Left renal cortex interstitium (tissue), 4 donors: ENCODE data around the gene COG6. TPM values are rescaled to one million over a fixed set of nuclear protein-coding genes. Genes with fewer than 3 reads are reported as not detected.

Experiments
- DNase-seq, 4 donors: peaks; one replicate each; pipeline ENCODE4 v3.0.0-alpha.2; 2013; ENCODE audit warnings: low read depth in 4 of 4, low spot score in 2 of 4, missing footprints in 1 of 4
- polyA plus RNA-seq, 4 donors: library from polyadenylated mRNA; unstranded; fragments of 120-200 nt; gene quantifications; one replicate each; pipeline ENCODE4 v1.2.1, GENCODE V29; 2013; ENCODE audit not compliant: insufficient read length in 4 of 4

COG6 gene
- polyA plus RNA-seq, 4 donors, result 31.1 to 35.9 (median 34.8) TPM

DNA sequence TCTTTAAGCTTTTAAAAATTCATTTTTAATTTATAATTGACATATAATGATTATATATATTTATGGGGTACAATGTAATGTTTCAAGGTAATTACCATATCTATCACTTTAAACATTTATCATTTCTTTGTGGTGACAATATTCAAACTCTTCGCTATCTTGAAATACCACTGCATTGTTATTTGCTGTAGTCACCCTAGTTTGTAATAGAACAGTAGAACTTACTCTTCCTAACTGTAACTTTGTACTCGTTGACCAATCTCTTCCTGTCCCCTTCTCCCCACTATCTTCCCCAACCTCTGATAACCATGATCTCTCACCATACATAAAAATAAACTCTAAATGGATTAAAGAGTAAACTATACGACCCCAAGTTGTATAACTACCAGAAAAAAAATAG lies 20.4 kb downstream of the COG6 start:
- DNase-seq, result no peak

GRCh38 chr13:39676315-39676876 lies 20.9 kb downstream of the COG6 start:
- DNase-seq, result peak in 2 of 4 donors; percentile 8 to 27

GRCh38 chr13:39682310-39682709 lies 26.8 kb downstream of the COG6 start:
- DNase-seq, result no peak

DNA sequence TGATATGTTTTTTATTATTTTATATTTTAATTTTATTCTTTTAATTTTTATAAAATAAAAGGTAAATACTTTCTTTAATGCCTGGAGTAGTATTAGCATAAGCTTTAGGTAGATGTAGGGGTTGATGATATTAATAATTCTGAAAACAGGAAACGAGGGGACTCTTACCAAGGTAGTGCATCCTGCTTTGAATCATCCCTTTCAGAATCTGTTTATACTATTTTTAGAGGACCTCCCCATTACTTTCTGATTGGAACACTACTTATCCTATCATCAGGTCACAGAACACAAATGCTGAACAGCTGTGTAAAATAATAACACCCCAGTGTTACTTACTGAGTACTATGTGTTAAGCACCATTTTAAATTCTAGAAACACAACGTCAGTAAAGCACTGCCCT lies 27.3 kb downstream of the COG6 start:
- no peak for DNase-seq

DNA sequence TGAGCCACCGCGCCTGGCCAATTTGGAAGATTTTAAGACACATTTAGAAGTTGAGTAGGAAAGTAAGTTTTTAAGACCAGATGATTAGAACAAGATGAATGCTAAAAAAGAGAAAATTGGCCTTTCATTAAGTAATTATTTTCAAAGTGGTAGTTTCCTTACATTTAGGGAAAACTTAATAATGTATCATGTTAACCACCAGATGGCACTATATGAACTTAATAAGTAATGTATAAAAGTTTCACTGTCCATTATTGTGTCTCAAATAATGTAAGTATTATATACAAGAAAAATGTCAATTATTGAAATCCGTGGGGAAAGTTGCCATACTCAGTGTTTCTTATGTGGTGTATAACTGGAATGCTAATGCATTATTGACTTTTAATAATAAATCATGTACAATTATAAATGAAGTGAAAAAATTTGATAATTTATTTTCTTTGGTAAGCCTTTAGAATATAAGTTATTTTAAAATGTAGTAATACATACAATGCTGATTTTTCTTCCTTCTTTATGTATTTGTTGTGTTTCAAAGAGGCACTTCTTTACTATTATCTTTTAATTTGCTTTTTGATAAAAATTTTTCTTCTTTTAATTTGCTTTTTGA lies 29.2 kb downstream of the COG6 start:
- peak in 2 of 4 donors; percentile 6 to 25 for DNase-seq

- DNase-seq, result no peak
Observed at GRCh38 chr13:39685652-39686051, 30.2 kb downstream of the COG6 start.

DNA sequence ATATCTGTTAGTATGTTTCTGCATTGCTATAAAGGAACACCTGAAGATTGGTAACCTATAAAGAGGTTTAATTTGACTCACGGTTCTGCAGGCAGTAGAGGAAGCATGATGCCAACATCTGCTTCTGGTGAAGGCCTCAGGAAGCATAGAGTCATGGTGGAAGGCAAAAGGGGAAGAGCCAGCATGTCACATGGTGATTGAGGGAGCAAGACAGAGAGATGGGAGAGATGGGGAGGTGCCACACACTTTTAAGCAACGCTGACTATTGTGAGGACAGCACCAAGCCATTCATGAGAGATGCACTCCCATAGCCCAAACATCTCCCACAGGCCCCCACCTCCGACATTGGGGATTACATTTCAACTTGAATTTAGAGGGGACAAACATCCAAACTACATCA lies 32.8 kb downstream of the COG6 start:
- no peak for DNase-seq

DNA sequence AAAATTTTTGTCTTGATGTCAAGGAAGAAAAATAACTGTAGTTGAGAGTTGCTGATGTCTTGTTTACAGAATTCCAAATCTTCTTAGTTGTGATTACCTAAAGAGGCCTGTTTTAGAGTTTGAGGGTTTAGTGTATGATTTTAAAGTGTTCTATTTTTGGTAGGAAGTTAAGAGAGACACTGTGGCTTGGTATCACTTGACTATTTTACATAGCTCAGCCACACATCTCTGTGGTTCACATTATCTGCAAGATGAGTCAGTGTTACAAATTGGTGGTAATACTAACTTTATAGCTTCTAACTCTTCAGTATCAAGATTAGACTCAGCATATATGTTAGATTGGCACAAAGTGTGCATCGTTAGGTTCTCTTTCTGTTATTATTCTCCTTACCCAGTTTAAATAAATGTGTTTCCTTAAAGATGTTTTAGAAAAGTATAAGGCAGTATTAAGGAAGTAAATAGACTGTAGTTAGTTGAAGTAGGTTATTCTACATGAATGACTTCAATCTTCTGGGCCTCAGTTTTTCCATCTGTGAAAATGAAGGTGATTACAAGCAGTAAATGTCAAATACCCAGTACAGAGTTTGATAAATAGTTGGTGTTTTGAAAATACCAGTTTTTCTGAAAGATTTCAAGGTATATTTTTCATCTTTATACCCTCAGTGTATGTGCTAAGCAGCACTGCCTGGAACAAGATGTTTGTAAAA lies 33.4 kb downstream of the COG6 start:
- no peak for DNase-seq

DNA sequence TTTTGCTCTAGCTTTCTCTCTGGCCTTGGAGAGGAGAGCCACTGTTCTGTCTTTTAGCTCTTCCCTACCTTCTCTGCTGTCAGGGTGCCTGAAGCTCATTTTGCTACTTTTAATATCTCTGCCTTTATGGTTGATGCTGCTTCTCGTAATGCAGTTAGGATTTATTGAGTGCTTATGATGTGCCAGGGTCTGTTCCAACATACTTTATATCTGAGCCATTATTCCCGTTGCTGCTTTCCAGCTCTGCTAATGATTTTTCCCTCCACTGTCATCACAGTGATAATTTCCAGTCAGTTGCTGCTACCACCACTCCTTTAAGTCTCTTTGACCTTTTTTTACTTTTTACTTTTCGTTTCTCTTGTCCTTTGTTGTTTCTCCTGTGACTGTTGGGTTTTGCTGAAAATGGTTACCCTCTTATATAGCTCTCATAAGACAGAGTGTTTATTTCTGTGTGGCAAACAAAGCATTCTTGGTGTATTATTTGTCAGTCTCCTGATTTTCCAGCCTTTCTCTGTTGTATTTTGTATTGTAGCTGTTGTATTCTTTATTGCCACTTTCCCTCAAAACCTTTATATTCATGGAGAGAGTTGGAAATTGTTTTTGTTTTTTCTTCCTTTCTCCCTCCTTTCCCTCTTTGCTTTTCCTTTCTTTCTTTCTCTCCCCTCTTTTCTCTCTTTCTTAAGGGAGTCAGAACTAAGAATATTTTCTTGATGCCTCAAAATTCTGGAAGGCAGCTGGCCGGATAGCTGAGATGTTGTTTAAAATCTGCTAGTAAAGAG lies 37.4 kb downstream of the COG6 start:
- no peak for DNase-seq

GRCh38 chr13:39699274-39699673 lies 43.8 kb downstream of the COG6 start:
- DNase-seq, result no peak

- DNase-seq, result no peak
Observed at GRCh38 chr13:39712626-39713025, 57.2 kb downstream of the COG6 start.

GRCh38 chr13:39729156-39729555 lies 73.7 kb downstream of the COG6 start:
- no peak for DNase-seq

- no peak for DNase-seq
Observed at GRCh38 chr13:39734952-39735351, 79.5 kb downstream of the COG6 start.

DNA sequence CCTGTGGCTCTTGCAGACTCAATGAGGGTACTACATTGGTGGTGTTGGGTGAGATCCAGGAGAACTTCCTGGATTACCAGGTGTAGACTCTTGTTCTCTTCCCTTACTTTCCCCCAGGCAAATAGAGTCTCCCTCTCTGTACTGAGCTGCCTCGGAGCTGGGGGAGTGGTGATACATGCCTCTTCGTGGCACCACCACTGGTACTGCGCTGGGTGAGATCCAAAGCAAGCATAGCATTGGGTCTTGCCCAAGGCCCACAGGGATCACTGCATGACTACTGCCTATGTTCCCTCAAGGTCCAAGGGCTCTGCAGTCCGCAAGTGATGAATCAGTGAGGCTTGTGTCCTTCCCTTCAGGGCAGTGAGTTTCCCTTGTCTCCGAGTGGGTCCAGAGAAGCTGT lies 81.6 kb downstream of the COG6 start:
- no peak for DNase-seq

DNA sequence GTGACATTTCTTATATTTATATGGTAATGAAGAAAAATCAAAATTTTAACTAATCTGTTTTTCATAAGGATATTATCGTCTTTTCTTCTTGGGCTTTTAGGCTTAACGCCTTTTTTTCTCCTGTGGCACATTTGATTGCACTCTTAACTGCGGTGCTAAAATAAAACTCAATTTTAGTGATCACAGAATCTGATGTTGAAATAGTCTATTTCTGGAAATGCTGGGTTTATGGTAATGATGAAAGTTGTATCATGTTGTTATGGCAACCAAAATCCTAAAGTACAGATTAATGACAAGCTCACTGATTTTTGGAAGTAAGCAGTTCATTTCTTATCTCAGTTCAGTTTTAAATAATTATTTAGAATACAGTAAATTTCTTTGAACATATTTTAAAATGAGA lies 85.3 kb downstream of the COG6 start:
- DNase-seq, result no peak

DNA sequence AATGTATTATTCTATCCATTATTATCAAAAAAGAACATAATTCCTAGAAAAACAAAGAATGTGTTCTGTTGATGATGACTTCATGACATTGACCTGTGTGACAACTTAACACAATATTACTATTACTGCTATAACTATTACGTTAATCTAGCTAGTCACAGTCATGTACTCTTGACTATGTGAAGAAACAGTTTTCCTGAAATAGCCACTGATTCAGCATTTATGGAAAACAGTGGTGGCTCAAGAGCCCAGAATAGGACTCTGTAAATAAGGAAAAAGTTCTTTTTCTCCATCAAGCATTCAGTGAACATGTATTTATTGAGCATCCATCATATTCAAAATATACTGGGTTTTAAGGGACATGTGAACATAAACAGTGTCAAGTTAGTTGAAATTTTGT lies 93.5 kb downstream of the COG6 start:
- DNase-seq, result no peak

DNA sequence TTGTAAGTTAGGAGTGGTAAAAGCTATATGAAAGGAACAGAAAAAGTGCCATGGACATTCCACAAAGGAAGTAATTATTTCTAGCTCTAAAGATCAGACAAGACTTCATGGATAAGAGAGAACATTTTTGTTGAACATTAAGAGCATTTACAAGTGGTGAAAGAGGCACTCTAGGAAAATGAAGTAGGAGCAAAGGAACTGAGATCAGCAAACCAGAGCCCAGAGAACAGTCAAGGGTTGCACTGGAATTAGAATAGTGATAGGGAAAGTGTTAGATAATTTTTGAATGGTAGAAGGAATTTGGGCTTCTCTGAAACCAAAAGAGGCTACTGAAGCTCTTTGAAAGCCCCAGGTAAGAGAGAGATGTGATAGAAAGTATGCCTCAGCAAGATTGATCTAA lies 94.1 kb downstream of the COG6 start:
- no peak for DNase-seq

- no peak for DNase-seq
Observed at GRCh38 chr13:39751805-39752204, 96.3 kb downstream of the COG6 start.

DNA sequence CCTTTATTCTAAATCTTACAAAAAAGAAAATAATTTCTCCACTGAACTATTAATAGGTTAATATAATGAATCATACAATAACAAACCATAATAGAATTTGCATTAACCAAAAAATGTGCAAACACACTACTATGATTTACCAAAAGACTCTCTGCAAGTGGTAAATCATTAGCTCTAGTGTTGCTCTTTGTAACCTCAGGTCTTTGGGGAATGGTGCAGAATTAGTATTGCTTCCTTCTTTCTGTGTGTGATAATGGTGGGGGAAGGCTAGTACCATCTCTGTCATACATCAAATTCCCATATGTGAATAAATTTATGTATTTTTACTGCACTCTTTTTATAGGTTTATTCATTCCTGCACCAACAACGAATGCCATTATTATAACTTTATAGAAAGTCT lies 105.1 kb downstream of the COG6 start:
- DNase-seq, result no peak

GRCh38 chr13:39765801-39766463 lies 110.5 kb downstream of the COG6 start:
- peak in 2 of 4 donors; percentile 8 to 14 for DNase-seq
